ENCODE measurements around the gene CACNA1D.

DNA sequence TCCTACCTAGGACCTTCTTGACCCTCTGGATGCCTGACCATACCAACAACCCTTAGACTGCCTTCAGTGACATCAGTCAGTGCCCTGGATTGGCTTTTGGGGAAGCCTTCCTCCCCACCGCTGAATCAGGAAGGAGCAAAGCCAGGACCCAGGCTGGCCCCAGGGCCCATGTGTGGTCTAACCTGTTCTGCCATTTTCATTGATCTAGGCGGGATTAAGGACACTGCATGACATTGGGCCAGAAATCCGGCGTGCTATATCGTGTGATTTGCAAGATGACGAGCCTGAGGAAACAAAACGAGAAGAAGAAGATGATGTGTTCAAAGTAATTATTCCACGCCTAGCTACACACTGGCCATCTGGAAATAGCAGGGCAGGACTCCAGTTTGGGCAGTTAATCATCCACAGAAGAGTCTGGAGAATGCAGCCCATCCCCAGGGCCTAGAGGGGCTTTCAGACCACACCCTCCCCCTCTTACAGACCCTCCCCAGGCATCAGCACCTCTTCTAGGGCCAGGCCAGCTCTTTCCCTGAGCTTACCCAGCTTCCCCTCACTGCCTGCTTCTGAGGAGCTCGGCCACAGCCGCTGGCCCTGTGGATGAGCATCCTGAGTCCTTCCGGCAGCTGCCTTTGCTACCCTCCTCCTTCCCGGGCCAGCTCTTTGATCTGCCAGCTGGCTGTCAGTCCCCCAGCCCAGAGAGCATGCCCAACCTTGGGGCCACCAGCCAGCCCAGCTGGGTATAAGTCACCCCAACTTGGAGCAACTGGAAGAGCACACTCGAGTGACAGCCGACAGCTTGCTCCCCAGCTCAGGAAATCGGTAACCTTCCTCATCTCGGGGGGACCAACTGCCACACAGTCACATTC is 305.9 kb downstream of the CACNA1D start:
- TF ChIP-seq CTCF (conservative IDR thresholded peaks at IDR 0.05): no peak
- no peak for TF ChIP-seq ZFX (IDR thresholded peaks at IDR 0.05)

Measured in C4-2B (cell line).